WTC11 (cell line): ENCODE results near the gene TSEN2. TPM values are rescaled to one million over a fixed set of nuclear protein-coding genes. Genes with fewer than 3 reads are reported as not detected.

Experiments
- total RNA-seq: library from RNA; stranded (reverse); gene quantifications from 3 replicates; pipeline ENCODE4 v1.2.3, GENCODE V29; 2021

TSEN2 gene
- total RNA-seq, 1 experiment from 2014 or later, result 21.1 TPM

Other genes with a start within 250 kb of the TSEN2 start
- gene PPARG, start 195.4 kb upstream of the TSEN2 start, total RNA-seq, result 0.30 to 0.79 TPM (median 0.66 TPM) in 3 replicates
- gene MKRN2OS, start 61.0 kb downstream of the TSEN2 start, total RNA-seq, result 0.48 to 0.87 TPM in 2 of 3 replicates, not detected in the other
- 18.2 to 20.6 TPM (median 19.6 TPM) in 3 replicates for gene MKRN2, start 72.6 kb downstream of the TSEN2 start, total RNA-seq
- 85.0 to 101 TPM (median 86.1 TPM) in 3 replicates for gene RAF1, start 179.6 kb downstream of the TSEN2 start, total RNA-seq